DMS153 treated with DMSO at 0.1 percent for 48 hours (cell line): ENCODE results near the gene FOXJ3.

Source experiments
- DNase-seq: peaks from one replicate; lab custom pipeline; 2025; ENCODE audit not compliant: unreplicated experiment; lab: John Stamatoyannopoulos, UW

The FOXJ3 gene

GRCh38 chr1:42311897-42312296 is 23.1 kb downstream of the FOXJ3 start:
- DNase-seq, result no peak

GRCh38 chr1:42311138-42311537 is 23.9 kb downstream of the FOXJ3 start:
- DNase-seq, result no peak

- no peak for DNase-seq
Observed at GRCh38 chr1:42306977-42307376, 28.1 kb downstream of the FOXJ3 start.

GRCh38 chr1:42305639-42306038 is 29.4 kb downstream of the FOXJ3 start:
- DNase-seq, result no peak

- DNase-seq, result no peak
Observed at GRCh38 chr1:42302034-42302433, 33.0 kb downstream of the FOXJ3 start.

- DNase-seq, result no peak
Observed at GRCh38 chr1:42298520-42298919, 36.5 kb downstream of the FOXJ3 start.

GRCh38 chr1:42295816-42296215 is 39.2 kb downstream of the FOXJ3 start:
- no peak for DNase-seq

- DNase-seq, result no peak
Observed at GRCh38 chr1:42290130-42290529, 44.9 kb downstream of the FOXJ3 start.

- DNase-seq, result no peak
Observed at GRCh38 chr1:42288311-42288985, 46.6 kb downstream of the FOXJ3 start.

- no peak for DNase-seq
Observed at GRCh38 chr1:42282867-42283583, 52.0 kb downstream of the FOXJ3 start.

GRCh38 chr1:42282024-42282579 is 52.9 kb downstream of the FOXJ3 start:
- DNase-seq, result no peak

GRCh38 chr1:42280821-42281220 is 54.2 kb downstream of the FOXJ3 start:
- DNase-seq, result no peak

- DNase-seq, result no peak
Observed at GRCh38 chr1:42279055-42279454, 56.0 kb downstream of the FOXJ3 start.

GRCh38 chr1:42272920-42273319 is 62.1 kb downstream of the FOXJ3 start:
- no peak for DNase-seq

GRCh38 chr1:42267904-42268303 is 67.1 kb downstream of the FOXJ3 start:
- DNase-seq, result no peak

GRCh38 chr1:42266253-42267135 is 68.5 kb downstream of the FOXJ3 start:
- no peak for DNase-seq

GRCh38 chr1:42264511-42265190 is 70.4 kb downstream of the FOXJ3 start:
- DNase-seq, result no peak

GRCh38 chr1:42263019-42263418 is 72.0 kb downstream of the FOXJ3 start:
- DNase-seq, result no peak

GRCh38 chr1:42260376-42261070 is 74.5 kb downstream of the FOXJ3 start:
- no peak for DNase-seq

- no peak for DNase-seq
Observed at GRCh38 chr1:42259739-42260064, 75.3 kb downstream of the FOXJ3 start.
